WTC11 (cell line): ENCODE results near the gene ICA1.

ENCODE experiments used
- CREM ChIP-seq: sonication (generic); formaldehyde crosslinking; IDR thresholded peaks from 2 replicates; pipeline ENCODE4 v1.8.1; 2022; ENCODE audit warnings: mild to moderate bottlenecking, missing genetic modification reagents, moderate library complexity
- CTCF ChIP-seq: fragments of 200-600 bp; IDR thresholded peaks from 2 replicates; pipeline ENCODE4 v1.8.0; 2022; ENCODE audit warnings: antibody characterized with exemption
- FOXP4 ChIP-seq: sonication (generic); formaldehyde crosslinking; IDR thresholded peaks from 2 replicates; pipeline ENCODE4 v1.8.0; 2022; ENCODE audit warnings: mild to moderate bottlenecking, missing genetic modification reagents
- MAX ChIP-seq: sonication (generic); formaldehyde crosslinking; IDR thresholded peaks from 2 replicates; pipeline ENCODE4 v1.8.0; 2022; ENCODE audit warnings: mild to moderate bottlenecking, missing genetic modification reagents
- SMAD3 ChIP-seq: sonication (generic); formaldehyde crosslinking; IDR thresholded peaks from 2 replicates; pipeline ENCODE4 v1.8.0; 2022; ENCODE audit warnings: missing genetic modification reagents, mild to moderate bottlenecking, borderline replicate concordance
- STAT6 ChIP-seq: sonication (generic); formaldehyde crosslinking; conservative IDR thresholded peaks from 2 replicates; pipeline ENCODE4 v1.8.1; 2023; ENCODE audit warnings: mild to moderate bottlenecking, low read depth, missing genetic modification reagents, moderate library complexity
- TEAD4 ChIP-seq: sonication (generic); formaldehyde crosslinking; IDR thresholded peaks from 2 replicates; pipeline ENCODE4 v1.8.0; 2022; ENCODE audit warnings: mild to moderate bottlenecking, missing genetic modification reagents
- ZNF512 ChIP-seq: sonication (generic); formaldehyde crosslinking; IDR thresholded peaks from 2 replicates; pipeline ENCODE4 v1.8.1; 2022; ENCODE audit warnings: missing genetic modification reagents, borderline replicate concordance

GRCh38 chr7:8130663-8131062, 131.3 kb downstream of the ICA1 start:
- TF ChIP-seq CTCF, result no peak
- TF ChIP-seq TEAD4 (CRISPR knock-in tag), result no peak
- TF ChIP-seq STAT6 (CRISPR knock-in tag), result no peak
- TF ChIP-seq CREM (CRISPR knock-in tag), result no peak
- TF ChIP-seq SMAD3 (CRISPR knock-in tag), result no peak
- TF ChIP-seq FOXP4 (CRISPR knock-in tag), result no peak
- TF ChIP-seq MAX (CRISPR knock-in tag), result no peak
- no peak for TF ChIP-seq ZNF512 (CRISPR knock-in tag)
